Esophagus muscularis mucosa (tissue), 4 donors: ENCODE results near the gene NCOA3. TPM values are rescaled to one million over a fixed set of nuclear protein-coding genes. Genes with fewer than 3 reads are reported as not detected.

Experiments
- DNase-seq: peaks from one replicate; pipeline ENCODE4 v3.0.0-alpha.2; 2017; ENCODE audit errors: extremely low spot score
- H3K27ac ChIP-seq, 4 donors: fragments of 200-600 bp; sonication (generic); replicated peaks in 1 of 4; 1 replicate in 3 of 4; 2 replicates in 1 of 4; pipeline ENCODE4 v1.5.1; 2016 to 2019; ENCODE audit warnings: mild to moderate bottlenecking in 1 of 4
- H3K27me3 ChIP-seq, 4 donors: fragments of 200-600 bp; sonication (generic); one replicate each; pipeline versions ENCODE4 v1.5.1 to v1.6.0; 2016 to 2019
- H3K36me3 ChIP-seq, 4 donors: fragments of 200-600 bp; sonication (generic); one replicate each; pipeline ENCODE4 v1.5.1; 2016 to 2019
- H3K4me1 ChIP-seq, 4 donors: fragments of 200-600 bp; sonication (generic); one replicate each; pipeline ENCODE4 v1.5.1; 2016 to 2019
- H3K4me3 ChIP-seq, 4 donors: fragments of 200-600 bp; sonication (generic); 1 replicate in 2 of 4; 2 replicates in 2 of 4; pipeline ENCODE4 v1.5.1; 2016 to 2019; ENCODE audit warnings: mild to moderate bottlenecking in 4 of 4, moderate library complexity in 1 of 4
- H3K9me3 ChIP-seq, 4 donors: fragments of 200-600 bp; sonication (generic); 1 replicate in 3 of 4; 2 replicates in 1 of 4; pipeline ENCODE4 v1.5.1; 2016 to 2019
- CTCF ChIP-seq, 3 experiments: fragments of 200-600 bp in 2 of 3; fragments of 450-650 bp in 1 of 3; sonication (generic) in 2 of 3; IDR thresholded peaks; one replicate each; pipeline ENCODE4 v1.5.1; 2017 to 2019; ENCODE audit warnings: antibody characterized with exemption in 3 of 3, mild to moderate bottlenecking in 2 of 3, moderate library complexity in 1 of 3
- EP300 ChIP-seq: sonication (generic); formaldehyde crosslinking; IDR thresholded peaks from one replicate; pipeline ENCODE4 v1.6.1; 2017; ENCODE audit warnings: antibody characterized with exemption
- POLR2A ChIP-seq: fragments of 450-650 bp; IDR thresholded peaks from one replicate; pipeline ENCODE4 v1.6.1; 2017; ENCODE audit warnings: antibody characterized with exemption, moderate library complexity, mild to moderate bottlenecking, low read depth
- POLR2AphosphoS5 ChIP-seq, 2 donors: sonication (generic); formaldehyde crosslinking; IDR thresholded peaks; one replicate each; pipeline ENCODE4 v1.6.1; 2017; ENCODE audit warnings: antibody characterized with exemption in 2 of 2
- WGBS: methylation state at CpG from one replicate; pipeline ENCODE4 v1.1.5; 2018; 5-methylcytosine and 5-hydroxymethylcytosine counted together
- intact Hi-C: fragments of 100-400 bp; cut with DNase I; formaldehyde crosslinking; loops from one replicate; pipeline ENCODE4 v1.15.1; 2023
- total RNA-seq, 4 donors: library from RNA; depleted of rRNA; stranded (reverse); fragments of >200 nt; gene quantifications; one replicate each; pipeline versions ENCODE4 v1.1.0 to v1.2.1, GENCODE V29; 2016

The NCOA3 gene
- total RNA-seq, 4 donors from 2014 or later = 25.7 to 51.4 (median 35.8) TPM

GRCh38 chr20:47515843-47516242 is 14.2 kb downstream of the NCOA3 start:
- Histone ChIP-seq H3K27ac (no peak overlapping the region), H3K9me3 (peaks cover 0 to 4% (median 0%) of the 10 kb centered on the region in 4 donors), H3K4me1 (peaks cover 0 to 4% (median 0%) of the 10 kb centered on the region in 4 donors), H3K27me3 (no peaks in the 10 kb centered on the region), H3K36me3 (peaks cover 0 to 12% (median 1%) of the 10 kb centered on the region in 4 donors), H3K4me3 (no peak overlapping the region)
- TF ChIP-seq EP300 (no peak), CTCF (IDR thresholded peaks at IDR 0.05) (no peak), POLR2A (no peak)
- no peak for DNase-seq
- WGBS = 100% methylated on average over 1 of the region's 1 CpG
- intact Hi-C loops = no loop called here

GRCh38 chr20:47521059-47521808 is 19.5 kb downstream of the NCOA3 start:
- intact Hi-C loops = no loop called here
- no peak overlapping the region for H3K27ac ChIP-seq
- H3K4me3 ChIP-seq = no peak overlapping the region
- H3K36me3 ChIP-seq = peaks cover 0 to 21% (median 7%) of the 10 kb centered on the region in 4 donors
- H3K4me1 ChIP-seq = peaks cover 5 to 15% (median 10%) of the 10 kb centered on the region in 4 donors
- H3K9me3 ChIP-seq = peaks cover 0 to 9% (median 4%) of the 10 kb centered on the region in 4 donors
- TF ChIP-seq POLR2A = no peak
- TF ChIP-seq CTCF (IDR thresholded peaks at IDR 0.05) = peak in 1 of 3 experiments; percentile 28
- H3K27me3 ChIP-seq = no peaks in the 10 kb centered on the region
- 97% methylated on average over 19 of the region's 19 CpGs for WGBS
- DNase-seq = no peak

- Histone ChIP-seq H3K9me3 (peaks cover 0 to 15% (median 7%) of the 10 kb centered on the region in 4 donors), H3K27me3 (no peaks in the 10 kb centered on the region), H3K4me3 (no peak overlapping the region), H3K4me1 (peaks cover 5 to 15% (median 11%) of the 10 kb centered on the region in 4 donors), H3K36me3 (peaks cover 0 to 14% (median 7%) of the 10 kb centered on the region in 4 donors), H3K27ac (no peak overlapping the region)
- intact Hi-C loops = no loop called here
- WGBS = 75% methylated on average over 8 of the region's 8 CpGs
- DNase-seq = no peak
- TF ChIP-seq POLR2AphosphoS5 (IDR thresholded peaks at IDR 0.05) = no peak
- TF ChIP-seq POLR2A = no peak
- no peak for TF ChIP-seq CTCF (IDR thresholded peaks at IDR 0.05)
- no peak for TF ChIP-seq EP300
Measured at GRCh38 chr20:47524015-47524784, 22.5 kb downstream of the NCOA3 start.

- DNase-seq = no peak
- Histone ChIP-seq H3K9me3 (peaks cover 0 to 8% (median 3%) of the 10 kb centered on the region in 4 donors), H3K4me1 (peaks cover 5 to 20% (median 16%) of the 10 kb centered on the region in 4 donors), H3K27me3 (no peaks in the 10 kb centered on the region), H3K27ac (no peak overlapping the region), H3K4me3 (no peak overlapping the region), H3K36me3 (peaks cover 0 to 4% (median 0%) of the 10 kb centered on the region in 4 donors)
- intact Hi-C loops = no loop called here
- TF ChIP-seq POLR2AphosphoS5 (IDR thresholded peaks at IDR 0.05) (no peak), EP300 (no peak), CTCF (IDR thresholded peaks at IDR 0.05) (no peak), POLR2A (no peak)
- 98% methylated on average over 5 of the region's 5 CpGs for WGBS
Measured at GRCh38 chr20:47527004-47527800, 25.5 kb downstream of the NCOA3 start.
